Endothelial cell of umbilical vein (primary cell): ENCODE results near the gene EDC4. TPM values are rescaled to one million over a fixed set of nuclear protein-coding genes. Genes with fewer than 3 reads are reported as not detected.

Experiments used
- BruUV-seq: library from RNA; stranded (reverse); fragments of 400-500 nt; replicated peaks from 2 replicates; lab custom pipeline; 2021; lab: Mats Ljungman, UMichigan
- CTCF ChIA-PET: fragments of 300-600, 350-600 bp; sonication (Branson Sonifier 250); formaldehyde crosslinking; loops from one replicate; lab custom pipeline; 2021; ENCODE audit warnings: antibody characterized with exemption, inconsistent platforms; lab: Charles Lee
- POLR2A ChIA-PET: fragments of 300-600, 350-600 bp; sonication (Branson Sonifier 250); formaldehyde crosslinking; loops from one replicate; lab custom pipeline; 2021; ENCODE audit warnings: antibody characterized with exemption, inconsistent platforms; lab: Charles Lee
- DNase-seq: peaks from one replicate; pipeline ENCODE4 v3.0.0-alpha.2; 2011; ENCODE audit warnings: low read depth, low spot score
- FAIRE-seq: peaks from 2 replicates; lab custom pipeline; 2011; peaks lifted over from hg19 to GRCh38; lab: Jason Lieb, UNC
- H2AFZ ChIP-seq: 2 replicates; pipeline ENCODE4 v1.6.0; 2012; ENCODE audit warnings: low read depth, low read length, control low read depth, inconsistent platforms
- H3K27ac ChIP-seq: 2 replicates; pipeline ENCODE4 v1.5.1; 2011; ENCODE audit warnings: low read depth, mild to moderate bottlenecking, control low read depth, low read length, moderate library complexity; ENCODE audit not compliant: insufficient read depth
- H3K27me3 ChIP-seq, 2 experiments: 2 replicates each; pipeline versions ENCODE4 v1.6.0 to v1.6.1; 2011; ENCODE audit warnings: low read length in 2 of 2, mixed read lengths in 1 of 2; ENCODE audit not compliant: control insufficient read depth in 2 of 2, insufficient read depth in 2 of 2
- H3K36me3 ChIP-seq, 2 experiments: 2 replicates in 1 of 2; 3 replicates in 1 of 2; pipeline ENCODE4 v1.5.1; 2011; ENCODE audit warnings: low read length in 2 of 2, mild to moderate bottlenecking in 1 of 2, moderate library complexity in 1 of 2; ENCODE audit not compliant: control insufficient read depth in 2 of 2, insufficient read depth in 2 of 2; ENCODE audit errors: extremely low read depth in 1 of 2
- H3K4me1 ChIP-seq: 3 replicates; pipeline ENCODE4 v1.5.1; 2011; ENCODE audit warnings: mild to moderate bottlenecking, low read length; ENCODE audit not compliant: control insufficient read depth, insufficient read depth; ENCODE audit errors: extremely low read depth
- H3K4me2 ChIP-seq: 2 replicates; pipeline ENCODE4 v1.6.1; 2011; ENCODE audit warnings: low read length, control low read depth, mixed read lengths; ENCODE audit not compliant: insufficient read depth
- H3K4me3 ChIP-seq, 3 experiments: fragments of 200-600 bp in 1 of 3; sonication (generic), shearing (Covaris generic) in 1 of 3; replicated peaks in 1 of 3; 2 replicates each; pipeline ENCODE4 v1.5.1; 2011 to 2016; ENCODE audit warnings: control low read depth in 3 of 3, low read length in 3 of 3, mild to moderate bottlenecking in 2 of 3, inconsistent platforms in 1 of 3, low read depth in 1 of 3, moderate library complexity in 1 of 3; ENCODE audit not compliant: insufficient read depth in 1 of 3
- H3K79me2 ChIP-seq: 2 replicates; pipeline ENCODE4 v1.6.0; 2012; ENCODE audit warnings: low read length, inconsistent platforms; ENCODE audit not compliant: control insufficient read depth, insufficient read depth
- H3K9ac ChIP-seq: replicated peaks from 2 replicates; pipeline ENCODE3; 2011; ENCODE audit warnings: low read length, control low read depth; ENCODE audit not compliant: insufficient read depth; ENCODE audit errors: extremely low read depth
- H3K9me1 ChIP-seq: replicated peaks from 3 replicates; pipeline ENCODE4 v1.6.0; 2011; ENCODE audit warnings: mild to moderate bottlenecking, low read length; ENCODE audit not compliant: control insufficient read depth, insufficient read depth; ENCODE audit errors: extremely low read depth
- H3K9me3 ChIP-seq: replicated peaks from 2 replicates; pipeline ENCODE4 v1.5.1; 2012; ENCODE audit warnings: low read length, inconsistent platforms; ENCODE audit not compliant: control insufficient read depth, insufficient read depth
- H4K20me1 ChIP-seq: replicated peaks from 2 replicates; pipeline ENCODE3; 2011; ENCODE audit warnings: mild to moderate bottlenecking, low read length; ENCODE audit not compliant: control insufficient read depth, insufficient read depth; ENCODE audit errors: extremely low read depth
- FOS ChIP-seq: IDR thresholded peaks from 2 replicates; pipeline ENCODE4 v1.6.1; 2011; ENCODE audit warnings: mild to moderate bottlenecking, low read length, moderate library complexity, borderline replicate concordance; ENCODE audit not compliant: insufficient read depth
- MYC ChIP-seq: IDR thresholded peaks from one replicate; pipeline ENCODE4 v1.6.1; 2011; ENCODE audit warnings: mild to moderate bottlenecking, low read depth, low read length
- POLR2A ChIP-seq: IDR thresholded peaks from 2 replicates; pipeline ENCODE4 v1.6.1; 2012; ENCODE audit warnings: low read depth, mild to moderate bottlenecking, control low read depth, low read length
- dilution Hi-C: fragments of 300-500 bp; cut with MboI; formaldehyde crosslinking; loops from one replicate; pipeline ENCODE4 v1.15.0; 2019; ENCODE audit warnings: low sequenced_read_pairs; ENCODE audit not compliant: extremely low pct_ligation_motif_present
- intact Hi-C: fragments of 100-400 bp; cut with micrococcal nuclease; formaldehyde crosslinking; loops from one replicate; pipeline ENCODE4 v1.10.0; 2022
- polyA plus RNA-seq, 4 experiments: library from polyadenylated mRNA; depleted of rRNA in 3 of 4; stranded (reverse) in 3 of 4; unstranded in 1 of 4; fragments of >200 nt; gene quantifications; 2 replicates each; pipeline versions ENCODE4 v1.2.1 to v1.2.3, GENCODE V29; 2011 to 2012; ENCODE audit warnings: missing spikeins in 1 of 4
- total RNA-seq: library from RNA; stranded (reverse); gene quantifications from 2 replicates; pipeline ENCODE4 v1.2.3, GENCODE V29; 2021
- TF ChIP-seq, protein P1 (sequence below): IDR thresholded peaks from 2 replicates; pipeline ENCODE4 v1.6.1; 2011; ENCODE audit not compliant: insufficient read depth, insufficient read length
- TF ChIP-seq, protein P2 (sequence below), 2 donors: IDR thresholded peaks; 1 replicate in 1 of 2; 2 replicates in 1 of 2; pipeline ENCODE4 v1.5.1; 2011; ENCODE audit warnings: low read length in 2 of 2, mild to moderate bottlenecking in 2 of 2, moderate library complexity in 2 of 2, control low read depth in 1 of 2, inconsistent platforms in 1 of 2, low read depth in 1 of 2; ENCODE audit not compliant: insufficient read depth in 1 of 2; ENCODE audit errors: extremely low read depth in 1 of 2

The EDC4 gene
- total and polyA plus RNA-seq, 2 donors (not counting 3 experiments of a cell fraction or from before 2014, with no cell fraction given) = 57.5 to 81.2 TPM

DNA sequence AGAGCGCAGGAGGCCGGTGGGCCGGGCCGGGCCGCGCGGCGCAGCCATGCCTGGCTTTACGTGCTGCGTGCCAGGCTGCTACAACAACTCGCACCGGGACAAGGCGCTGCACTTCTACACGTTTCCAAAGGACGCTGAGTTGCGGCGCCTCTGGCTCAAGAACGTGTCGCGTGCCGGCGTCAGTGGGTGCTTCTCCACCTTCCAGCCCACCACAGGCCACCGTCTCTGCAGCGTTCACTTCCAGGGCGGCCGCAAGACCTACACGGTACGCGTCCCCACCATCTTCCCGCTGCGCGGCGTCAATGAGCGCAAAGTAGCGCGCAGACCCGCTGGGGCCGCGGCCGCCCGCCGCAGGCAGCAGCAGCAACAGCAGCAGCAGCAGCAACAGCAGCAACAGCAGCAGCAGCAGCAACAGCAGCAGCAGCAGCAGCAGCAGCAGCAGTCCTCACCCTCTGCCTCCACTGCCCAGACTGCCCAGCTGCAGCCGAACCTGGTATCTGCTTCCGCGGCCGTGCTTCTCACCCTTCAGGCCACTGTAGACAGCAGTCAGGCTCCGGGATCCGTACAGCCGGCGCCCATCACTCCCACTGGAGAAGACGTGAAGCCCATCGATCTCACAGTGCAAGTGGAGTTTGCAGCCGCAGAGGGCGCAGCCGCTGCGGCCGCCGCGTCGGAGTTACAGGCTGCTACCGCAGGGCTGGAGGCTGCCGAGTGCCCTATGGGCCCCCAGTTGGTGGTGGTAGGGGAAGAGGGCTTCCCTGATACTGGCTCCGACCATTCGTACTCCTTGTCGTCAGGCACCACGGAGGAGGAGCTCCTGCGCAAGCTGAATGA lies 30.1 kb upstream of the EDC4 start:
- no peaks in the 10 kb centered on the region for H3K9me3 ChIP-seq
- intact Hi-C loops (loop anchor here (1.0 to 2.0 kb wide), 3 partner anchors 23 to 280 kb away; partner anchors contain the start of gene CTCF), dilution Hi-C loops (no loop called here)
- H4K20me1 ChIP-seq = no peaks in the 10 kb centered on the region
- ChIA-PET CTCF (interaction anchor here (0.7 to 4.6 kb wide), 6 partner anchors 9 to 685 kb away, joined by 3 to 32 read pairs (median 5); no protein-coding TSS in a partner anchor), POLR2A (no interaction called here)
- peaks cover 31% of the 10 kb centered on the region for H3K79me2 ChIP-seq
- peak overlapping the region; percentile 54 for H3K4me2 ChIP-seq
- H3K36me3 ChIP-seq = no peaks in the 10 kb centered on the region
- FAIRE-seq = peak; percentile 49
- H3K4me3 ChIP-seq = peak overlapping the region; percentile 2 to 58 (median 57)
- peak overlapping the region; percentile 84 for H3K9ac ChIP-seq
- H3K4me1 ChIP-seq = peaks cover 26% of the 10 kb centered on the region
- peak overlapping the region; percentile 77 for H3K27ac ChIP-seq
- TF ChIP-seq POLR2A (no peak), MYC (no peak), FOS (no peak)
- TF ChIP-seq, protein P1, sequence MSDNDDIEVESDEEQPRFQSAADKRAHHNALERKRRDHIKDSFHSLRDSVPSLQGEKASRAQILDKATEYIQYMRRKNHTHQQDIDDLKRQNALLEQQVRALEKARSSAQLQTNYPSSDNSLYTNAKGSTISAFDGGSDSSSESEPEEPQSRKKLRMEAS = no peak
- TF ChIP-seq, protein P2, sequence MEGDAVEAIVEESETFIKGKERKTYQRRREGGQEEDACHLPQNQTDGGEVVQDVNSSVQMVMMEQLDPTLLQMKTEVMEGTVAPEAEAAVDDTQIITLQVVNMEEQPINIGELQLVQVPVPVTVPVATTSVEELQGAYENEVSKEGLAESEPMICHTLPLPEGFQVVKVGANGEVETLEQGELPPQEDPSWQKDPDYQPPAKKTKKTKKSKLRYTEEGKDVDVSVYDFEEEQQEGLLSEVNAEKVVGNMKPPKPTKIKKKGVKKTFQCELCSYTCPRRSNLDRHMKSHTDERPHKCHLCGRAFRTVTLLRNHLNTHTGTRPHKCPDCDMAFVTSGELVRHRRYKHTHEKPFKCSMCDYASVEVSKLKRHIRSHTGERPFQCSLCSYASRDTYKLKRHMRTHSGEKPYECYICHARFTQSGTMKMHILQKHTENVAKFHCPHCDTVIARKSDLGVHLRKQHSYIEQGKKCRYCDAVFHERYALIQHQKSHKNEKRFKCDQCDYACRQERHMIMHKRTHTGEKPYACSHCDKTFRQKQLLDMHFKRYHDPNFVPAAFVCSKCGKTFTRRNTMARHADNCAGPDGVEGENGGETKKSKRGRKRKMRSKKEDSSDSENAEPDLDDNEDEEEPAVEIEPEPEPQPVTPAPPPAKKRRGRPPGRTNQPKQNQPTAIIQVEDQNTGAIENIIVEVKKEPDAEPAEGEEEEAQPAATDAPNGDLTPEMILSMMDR (IDR thresholded peaks at IDR 0.05; ENCODE audit: extremely low read depth in 1 of 2, insufficient read depth in 1 of 2, low read depth in 1 of 2, low read length in 2 of 2) = peak; percentile 13 to 47
- H2AFZ ChIP-seq = peak overlapping the region; percentile 92
- no peaks in the 10 kb centered on the region for H3K27me3 ChIP-seq
- DNase-seq = peak; percentile 73
- BruUV-seq = TSS peak; percentile 1
- H3K9me1 ChIP-seq = no peaks in the 10 kb centered on the region
